Measurements from ENCODE around the gene HSP90B1.
A peak's percentile ranks its signal among the peaks of the same experiment; 100 is the strongest.

Gene HSP90B1

GRCh38 chr12:103947871-103948555 lies 17.8 kb downstream of the HSP90B1 start:
- DNase-seq (ENCODE audit: low read depth), result no peak

GRCh38 chr12:103948746-103949406 lies 18.7 kb downstream of the HSP90B1 start:
- no peak for DNase-seq (ENCODE audit: low read depth)
- H3K4me3 ChIP-seq (ENCODE audit: low read depth, low read length), result no peak overlapping the region
- no peak for TF ChIP-seq CTCF (IDR thresholded peaks at IDR 0.05; ENCODE audit: insufficient read depth, low read depth, low read length, missing control alignments)

More at GRCh38 chr12:103947871-103948555, 17.8 kb downstream of the HSP90B1 start:
- no peak overlapping the region for H3K4me3 ChIP-seq (ENCODE audit: low read depth, low read length)
- no peak for TF ChIP-seq CTCF (IDR thresholded peaks at IDR 0.05; ENCODE audit: insufficient read depth, low read depth, low read length, missing control alignments)

GRCh38 chr12:103952497-103952896 lies 22.3 kb downstream of the HSP90B1 start:
- DNase-seq (ENCODE audit: low read depth), result peak; percentile 39
- no peak overlapping the region for H3K4me3 ChIP-seq (ENCODE audit: low read depth, low read length)
- no peak for TF ChIP-seq CTCF (IDR thresholded peaks at IDR 0.05; ENCODE audit: insufficient read depth, low read depth, low read length, missing control alignments)

GRCh38 chr12:103955811-103956508 lies 25.8 kb downstream of the HSP90B1 start:
- TF ChIP-seq CTCF (IDR thresholded peaks at IDR 0.05; ENCODE audit: insufficient read depth, low read depth, low read length, missing control alignments), result no peak
- no peak for DNase-seq (ENCODE audit: low read depth)
- H3K4me3 ChIP-seq (ENCODE audit: low read depth, low read length), result peak overlapping the region; percentile 76

GRCh38 chr12:103956509-103957027 lies 26.4 kb downstream of the HSP90B1 start:
- TF ChIP-seq CTCF (IDR thresholded peaks at IDR 0.05; ENCODE audit: insufficient read depth, low read depth, low read length, missing control alignments), result no peak
- DNase-seq (ENCODE audit: low read depth), result no peak
- H3K4me3 ChIP-seq (ENCODE audit: low read depth, low read length), result peak overlapping the region; percentile 76

GRCh38 chr12:103957865-103958388 lies 27.7 kb downstream of the HSP90B1 start:
- no peak for DNase-seq (ENCODE audit: low read depth)
- TF ChIP-seq CTCF (IDR thresholded peaks at IDR 0.05; ENCODE audit: insufficient read depth, low read depth, low read length, missing control alignments), result no peak
- H3K4me3 ChIP-seq (ENCODE audit: low read depth, low read length), result peak overlapping the region; percentile 76

Data from GM12865 (cell line).